SK-N-SH (cell line): ENCODE measurements around the gene TMCO2.

ENCODE experiments used
- CHD2 ChIP-seq: fragments of 150-350 bp; IDR thresholded peaks from 2 replicates; pipeline ENCODE4 v1.6.1; 2018; ENCODE audit warnings: low read length; ENCODE audit not compliant: partially characterized antibody
- CTCF ChIP-seq: fragments of 200-600 bp; sonication (generic); IDR thresholded peaks from 2 replicates; pipeline ENCODE4 v1.6.1; 2017; ENCODE audit warnings: antibody characterized with exemption, mild to moderate bottlenecking, moderate library complexity
- EP300 ChIP-seq, 2 experiments: IDR thresholded peaks; 2 replicates each; pipeline versions ENCODE4 v1.4.0 to v1.6.1; 2012; ENCODE audit warnings: borderline replicate concordance in 1 of 2, low read depth in 1 of 2, low read length in 1 of 2
- EZH2phosphoT487 ChIP-seq: fragments of 200-600 bp; sonication (generic); IDR thresholded peaks from 2 replicates; pipeline ENCODE4 v1.6.1; 2017; ENCODE audit warnings: low read depth, mixed run types, mild to moderate bottlenecking, antibody characterized with exemption, moderate library complexity, borderline replicate concordance
- MAX ChIP-seq: IDR thresholded peaks from 2 replicates; pipeline ENCODE4 v1.4.0; 2012; ENCODE audit warnings: low read depth
- MEF2A ChIP-seq: IDR thresholded peaks from 2 replicates; pipeline ENCODE4 v1.4.0; 2012; ENCODE audit warnings: low read depth, borderline replicate concordance
- NFIC ChIP-seq: IDR thresholded peaks from 2 replicates; pipeline ENCODE4 v1.4.0; 2012; ENCODE audit warnings: borderline replicate concordance
- RAD21 ChIP-seq: IDR thresholded peaks from 2 replicates; pipeline ENCODE4 v1.6.1; 2012; ENCODE audit warnings: mild to moderate bottlenecking, low read length
- REST ChIP-seq: IDR thresholded peaks from 2 replicates; pipeline ENCODE4 v1.6.1; 2012; ENCODE audit warnings: mild to moderate bottlenecking, low read depth, low read length, moderate library complexity
- SIN3A ChIP-seq: IDR thresholded peaks from 2 replicates; pipeline ENCODE4 v1.6.1; 2012; ENCODE audit warnings: low read depth, mild to moderate bottlenecking, low read length, moderate library complexity, borderline replicate concordance

GRCh38 chr1:40240390-40240789, 7.3 kb upstream of the TMCO2 start:
- TF ChIP-seq RAD21 (no peak), CTCF (no peak), EZH2phosphoT487 (no peak), MEF2A (no peak), SIN3A (no peak), REST (no peak), MAX (no peak), NFIC (no peak), CHD2 (no peak), EP300 (IDR thresholded peaks at IDR 0.05; ENCODE audit: borderline replicate concordance in 1 of 2, low read depth in 1 of 2, low read length in 1 of 2) (no peak)
